ENCODE results near the gene SAMD1. TPM values are rescaled to one million over a fixed set of nuclear protein-coding genes. Genes with fewer than 3 reads are reported as not detected.

The SAMD1 gene
- total and polyA plus RNA-seq, 9 of the 15 experiments (the other 6 are each of a cell fraction or from before 2014, with no cell fraction given), result 2.9 to 96.0 (median 43.5) TPM

GRCh38 chr19:14059093-14059480 lies 31.5 kb downstream of the SAMD1 start (continued):
- TF ChIP-seq ZNF311 (CRISPR knock-in tag; IDR thresholded peaks at IDR 0.05) (no peak), NBN (IDR thresholded peaks at IDR 0.05; ENCODE audit: low read depth) (no peak), GATAD2A (IDR thresholded peaks at IDR 0.05) (peak; percentile 80; the same call in 1 of the 2 replicates), ZBTB7A (IDR thresholded peaks at IDR 0.05; ENCODE audit: borderline replicate concordance, control insufficient read depth, low read depth, low read length) (peak; percentile 99), RBM25 (IDR thresholded peaks at IDR 0.05; ENCODE audit: low read depth, low read length, severe bottlenecking) (peak; percentile 23), TBL1XR1 (IDR thresholded peaks at IDR 0.05; ENCODE audit: low read length in 2 of 2) (no peak), ZNF75A (CRISPR knock-in tag; IDR thresholded peaks at IDR 0.05) (no peak), SUPT5H (IDR thresholded peaks at IDR 0.05) (no peak), MAFG (tag; conservative IDR thresholded peaks at IDR 0.05) (no peak), NFXL1 (CRISPR knock-in tag; IDR thresholded peaks at IDR 0.05) (no peak), PTTG1 (tag; IDR thresholded peaks at IDR 0.05; ENCODE audit: low read depth) (no peak), PBX2 (CRISPR knock-in tag; IDR thresholded peaks at IDR 0.05; ENCODE audit: low read depth) (no peak), PBX2 (tag; conservative IDR thresholded peaks at IDR 0.05; ENCODE audit: low read depth) (no peak)
- TF ChIP-seq, protein P1, sequence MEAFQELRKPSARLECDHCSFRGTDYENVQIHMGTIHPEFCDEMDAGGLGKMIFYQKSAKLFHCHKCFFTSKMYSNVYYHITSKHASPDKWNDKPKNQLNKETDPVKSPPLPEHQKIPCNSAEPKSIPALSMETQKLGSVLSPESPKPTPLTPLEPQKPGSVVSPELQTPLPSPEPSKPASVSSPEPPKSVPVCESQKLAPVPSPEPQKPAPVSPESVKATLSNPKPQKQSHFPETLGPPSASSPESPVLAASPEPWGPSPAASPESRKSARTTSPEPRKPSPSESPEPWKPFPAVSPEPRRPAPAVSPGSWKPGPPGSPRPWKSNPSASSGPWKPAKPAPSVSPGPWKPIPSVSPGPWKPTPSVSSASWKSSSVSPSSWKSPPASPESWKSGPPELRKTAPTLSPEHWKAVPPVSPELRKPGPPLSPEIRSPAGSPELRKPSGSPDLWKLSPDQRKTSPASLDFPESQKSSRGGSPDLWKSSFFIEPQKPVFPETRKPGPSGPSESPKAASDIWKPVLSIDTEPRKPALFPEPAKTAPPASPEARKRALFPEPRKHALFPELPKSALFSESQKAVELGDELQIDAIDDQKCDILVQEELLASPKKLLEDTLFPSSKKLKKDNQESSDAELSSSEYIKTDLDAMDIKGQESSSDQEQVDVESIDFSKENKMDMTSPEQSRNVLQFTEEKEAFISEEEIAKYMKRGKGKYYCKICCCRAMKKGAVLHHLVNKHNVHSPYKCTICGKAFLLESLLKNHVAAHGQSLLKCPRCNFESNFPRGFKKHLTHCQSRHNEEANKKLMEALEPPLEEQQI (IDR thresholded peaks at IDR 0.05), result no peak
- TF ChIP-seq, protein P2, sequence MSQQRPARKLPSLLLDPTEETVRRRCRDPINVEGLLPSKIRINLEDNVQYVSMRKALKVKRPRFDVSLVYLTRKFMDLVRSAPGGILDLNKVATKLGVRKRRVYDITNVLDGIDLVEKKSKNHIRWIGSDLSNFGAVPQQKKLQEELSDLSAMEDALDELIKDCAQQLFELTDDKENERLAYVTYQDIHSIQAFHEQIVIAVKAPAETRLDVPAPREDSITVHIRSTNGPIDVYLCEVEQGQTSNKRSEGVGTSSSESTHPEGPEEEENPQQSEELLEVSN (IDR thresholded peaks at IDR 0.05; ENCODE audit: borderline replicate concordance in 1 of 2, extremely low read depth in 1 of 2, insufficient read depth in 1 of 2, insufficient read length in 1 of 2, low read depth in 1 of 2, low read length in 1 of 2, poor library complexity in 1 of 2, severe bottlenecking in 1 of 2), result no peak
- TF ChIP-seq, protein P3, sequence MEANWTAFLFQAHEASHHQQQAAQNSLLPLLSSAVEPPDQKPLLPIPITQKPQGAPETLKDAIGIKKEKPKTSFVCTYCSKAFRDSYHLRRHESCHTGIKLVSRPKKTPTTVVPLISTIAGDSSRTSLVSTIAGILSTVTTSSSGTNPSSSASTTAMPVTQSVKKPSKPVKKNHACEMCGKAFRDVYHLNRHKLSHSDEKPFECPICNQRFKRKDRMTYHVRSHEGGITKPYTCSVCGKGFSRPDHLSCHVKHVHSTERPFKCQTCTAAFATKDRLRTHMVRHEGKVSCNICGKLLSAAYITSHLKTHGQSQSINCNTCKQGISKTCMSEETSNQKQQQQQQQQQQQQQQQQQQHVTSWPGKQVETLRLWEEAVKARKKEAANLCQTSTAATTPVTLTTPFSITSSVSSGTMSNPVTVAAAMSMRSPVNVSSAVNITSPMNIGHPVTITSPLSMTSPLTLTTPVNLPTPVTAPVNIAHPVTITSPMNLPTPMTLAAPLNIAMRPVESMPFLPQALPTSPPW (CRISPR knock-in tag; IDR thresholded peaks at IDR 0.05), result 0 out of 2 replicates have a peak, but pooled peaks have one; percentile 24
- TF ChIP-seq, protein P4, sequence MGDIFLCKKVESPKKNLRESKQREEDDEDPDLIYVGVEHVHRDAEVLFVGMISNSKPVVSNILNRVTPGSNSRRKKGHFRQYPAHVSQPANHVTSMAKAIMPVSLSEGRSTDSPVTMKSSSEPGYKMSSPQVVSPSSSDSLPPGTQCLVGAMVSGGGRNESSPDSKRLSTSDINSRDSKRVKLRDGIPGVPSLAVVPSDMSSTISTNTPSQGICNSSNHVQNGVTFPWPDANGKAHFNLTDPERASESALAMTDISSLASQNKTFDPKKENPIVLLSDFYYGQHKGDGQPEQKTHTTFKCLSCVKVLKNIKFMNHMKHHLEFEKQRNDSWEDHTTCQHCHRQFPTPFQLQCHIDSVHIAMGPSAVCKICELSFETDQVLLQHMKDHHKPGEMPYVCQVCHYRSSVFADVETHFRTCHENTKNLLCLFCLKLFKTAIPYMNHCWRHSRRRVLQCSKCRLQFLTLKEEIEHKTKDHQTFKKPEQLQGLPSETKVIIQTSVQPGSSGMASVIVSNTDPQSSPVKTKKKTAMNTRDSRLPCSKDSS (IDR thresholded peaks at IDR 0.05; ENCODE audit: low read depth, partially characterized antibody), result no peak
